ENCODE data around the gene TMEM154. TPM values are rescaled to one million over a fixed set of nuclear protein-coding genes. Genes with fewer than 3 reads are reported as not detected.

The TMEM154 gene
- total RNA-seq, 2 experiments from 2014 or later: 20.0 to 22.2 TPM

GRCh38 chr4:152619556-152619955, 60.2 kb downstream of the TMEM154 start:
- Mint-ChIP-seq H3K36me3 (ENCODE audit: low read depth) (no peaks in the 10 kb centered on the region), H3K9me3 (ENCODE audit: insufficient read depth) (no peaks in the 10 kb centered on the region), H3K27ac (no peak overlapping the region), H3K4me1 (ENCODE audit: low read depth) (peaks cover 2% of the 10 kb centered on the region), H3K27me3 (ENCODE audit: low read depth) (peaks cover 12% of the 10 kb centered on the region), H3K4me3 (no peak overlapping the region)
- ATAC-seq (no peak), DNase-seq (no peak)
- POLR2A ChIA-PET: no interaction called here
- CTCF ChIA-PET: interaction anchor here (1.5 kb wide), 1 partner anchor 118 kb away, joined by 5 read pairs; no protein-coding TSS in a partner anchor

GRCh38 chr4:152618971-152619370, 60.8 kb downstream of the TMEM154 start:
- Mint-ChIP-seq H3K36me3 (ENCODE audit: low read depth) (no peaks in the 10 kb centered on the region), H3K27ac (no peak overlapping the region), H3K4me1 (ENCODE audit: low read depth) (peaks cover 2% of the 10 kb centered on the region), H3K9me3 (ENCODE audit: insufficient read depth) (no peaks in the 10 kb centered on the region), H3K4me3 (no peak overlapping the region), H3K27me3 (ENCODE audit: low read depth) (peaks cover 12% of the 10 kb centered on the region)
- ATAC-seq: no peak
- ChIA-PET CTCF (interaction anchor here (1.4 kb wide), 1 partner anchor 118 kb away, joined by 4 read pairs; no protein-coding TSS in a partner anchor), POLR2A (no interaction called here)
- DNase-seq: no peak

DNA sequence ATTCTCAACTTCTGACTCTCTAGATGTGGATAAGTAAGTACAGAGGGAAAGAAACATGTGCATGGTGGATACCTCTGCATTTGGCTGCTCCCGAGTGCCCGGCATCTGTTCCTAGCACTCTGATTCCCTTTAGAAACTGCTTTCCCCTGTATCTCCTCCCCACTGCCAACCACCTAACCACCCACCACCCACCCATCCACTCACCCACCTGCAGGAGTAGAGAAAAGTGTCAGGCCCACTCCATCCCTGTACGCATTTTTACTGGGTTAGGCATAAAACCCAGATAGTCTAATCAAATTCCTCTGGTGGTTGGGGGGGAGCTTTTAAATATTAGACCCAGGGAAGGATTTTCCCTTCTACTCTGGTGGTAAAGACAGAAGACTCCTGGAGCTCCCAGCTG, 63.0 kb downstream of the TMEM154 start:
- Mint-ChIP-seq H3K27me3 (ENCODE audit: low read depth) (peaks cover 18% of the 10 kb centered on the region), H3K27ac (no peak overlapping the region), H3K4me3 (no peak overlapping the region), H3K9me3 (ENCODE audit: insufficient read depth) (no peaks in the 10 kb centered on the region), H3K36me3 (ENCODE audit: low read depth) (no peaks in the 10 kb centered on the region), H3K4me1 (ENCODE audit: low read depth) (peaks cover 2% of the 10 kb centered on the region)
- ChIA-PET POLR2A (no interaction called here), CTCF (no interaction called here)
- DNase-seq: no peak
- ATAC-seq: no peak

- ChIA-PET POLR2A (no interaction called here), CTCF (no interaction called here)
- Mint-ChIP-seq H3K4me3 (no peak overlapping the region), H3K27ac (no peak overlapping the region), H3K27me3 (ENCODE audit: low read depth) (peaks cover 20% of the 10 kb centered on the region), H3K4me1 (ENCODE audit: low read depth) (peaks cover 5% of the 10 kb centered on the region), H3K36me3 (ENCODE audit: low read depth) (no peaks in the 10 kb centered on the region), H3K9me3 (ENCODE audit: insufficient read depth) (no peaks in the 10 kb centered on the region)
- DNase-seq (no peak), ATAC-seq (no peak)
Measured at GRCh38 chr4:152613841-152614721, 65.7 kb downstream of the TMEM154 start.

DNA sequence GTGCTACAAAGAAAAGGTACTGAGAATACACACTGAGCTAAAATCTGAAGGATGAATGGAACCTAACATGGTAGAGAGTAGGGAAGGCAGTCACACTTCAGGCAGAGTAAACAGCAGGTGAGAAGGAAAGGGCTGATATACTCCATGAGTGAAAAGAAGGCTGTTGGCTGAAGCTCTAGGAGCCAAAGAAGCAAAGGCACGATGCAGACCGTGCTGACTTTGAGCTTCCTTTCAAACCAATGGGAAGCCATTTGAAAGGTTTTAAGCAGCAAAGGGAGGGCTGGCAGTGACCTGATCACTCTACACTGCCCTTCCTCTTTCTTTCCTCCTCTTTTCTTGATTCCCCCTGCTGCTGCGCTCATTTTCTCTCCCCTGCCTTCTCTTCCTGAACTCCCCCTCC, 66.4 kb downstream of the TMEM154 start:
- Mint-ChIP-seq H3K4me3 (no peak overlapping the region), H3K4me1 (ENCODE audit: low read depth) (peaks cover 5% of the 10 kb centered on the region), H3K9me3 (ENCODE audit: insufficient read depth) (no peaks in the 10 kb centered on the region), H3K27ac (no peak overlapping the region), H3K36me3 (ENCODE audit: low read depth) (no peaks in the 10 kb centered on the region), H3K27me3 (ENCODE audit: low read depth) (peaks cover 20% of the 10 kb centered on the region)
- POLR2A ChIA-PET: no interaction called here
- CTCF ChIA-PET: interaction anchor here (0.7 kb wide), 1 partner anchor 18 kb away, joined by 3 read pairs; no protein-coding TSS in a partner anchor
- ATAC-seq (no peak), DNase-seq (no peak)

- H3K27ac Mint-ChIP-seq: no peak overlapping the region
- ChIA-PET POLR2A (no interaction called here), CTCF (interaction anchor here (1.0 to 1.6 kb wide), 2 partner anchors 30 to 109 kb away, joined by 3 to 6 read pairs; no protein-coding TSS in a partner anchor)
Measured at GRCh38 chr4:152610131-152610530, 69.7 kb downstream of the TMEM154 start.

GRCh38 chr4:152609481-152609880, 70.3 kb downstream of the TMEM154 start:
- Mint-ChIP-seq H3K4me3 (no peak overlapping the region), H3K4me1 (ENCODE audit: low read depth) (peaks cover 3% of the 10 kb centered on the region), H3K36me3 (ENCODE audit: low read depth) (no peaks in the 10 kb centered on the region), H3K9me3 (ENCODE audit: insufficient read depth) (no peaks in the 10 kb centered on the region), H3K27me3 (ENCODE audit: low read depth) (peaks cover 13% of the 10 kb centered on the region), H3K27ac (no peak overlapping the region)
- ChIA-PET CTCF (interaction anchor here (0.9 kb wide), 1 partner anchor 71 kb away, joined by 3 read pairs; no protein-coding TSS in a partner anchor), POLR2A (no interaction called here)
- DNase-seq (no peak), ATAC-seq (no peak)

More at GRCh38 chr4:152610131-152610530, 69.7 kb downstream of the TMEM154 start:
- ATAC-seq (no peak), DNase-seq (no peak)
- H3K27me3 Mint-ChIP-seq (ENCODE audit: low read depth): peaks cover 17% of the 10 kb centered on the region
- H3K4me1 Mint-ChIP-seq (ENCODE audit: low read depth): peaks cover 3% of the 10 kb centered on the region
- H3K4me3 Mint-ChIP-seq: no peak overlapping the region
- H3K36me3 Mint-ChIP-seq (ENCODE audit: low read depth): no peaks in the 10 kb centered on the region
- H3K9me3 Mint-ChIP-seq (ENCODE audit: insufficient read depth): no peaks in the 10 kb centered on the region

DNA sequence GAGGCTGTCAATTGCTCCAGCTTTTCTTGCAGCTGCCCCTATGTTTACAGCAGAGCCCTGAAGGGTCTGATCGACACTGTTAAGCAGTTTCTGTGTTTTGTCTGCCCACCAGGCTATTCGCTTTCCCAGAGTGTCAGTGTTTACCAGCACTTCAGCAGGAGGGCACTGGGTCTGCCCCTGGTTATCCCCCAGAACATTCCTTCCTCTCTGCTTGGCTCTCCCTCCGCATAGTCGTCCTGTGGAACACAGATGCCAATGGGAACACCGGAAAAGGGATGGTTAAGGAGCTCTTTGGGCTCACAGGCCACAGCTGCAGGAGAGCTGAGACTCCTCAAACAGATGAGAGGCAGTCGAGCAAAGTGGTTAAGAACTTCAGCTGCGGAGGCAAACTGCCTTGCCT, 72.6 kb downstream of the TMEM154 start:
- ChIA-PET CTCF (no interaction called here), POLR2A (no interaction called here)
- Mint-ChIP-seq H3K27ac (no peak overlapping the region), H3K9me3 (ENCODE audit: insufficient read depth) (no peaks in the 10 kb centered on the region), H3K4me1 (ENCODE audit: low read depth) (peaks cover 3% of the 10 kb centered on the region), H3K27me3 (ENCODE audit: low read depth) (peaks cover 9% of the 10 kb centered on the region), H3K36me3 (ENCODE audit: low read depth) (no peaks in the 10 kb centered on the region), H3K4me3 (no peak overlapping the region)
- ATAC-seq (no peak), DNase-seq (no peak)

- Mint-ChIP-seq H3K27ac (no peak overlapping the region), H3K4me1 (ENCODE audit: low read depth) (peaks cover 3% of the 10 kb centered on the region), H3K9me3 (ENCODE audit: insufficient read depth) (no peaks in the 10 kb centered on the region), H3K27me3 (ENCODE audit: low read depth) (peaks cover 13% of the 10 kb centered on the region), H3K36me3 (ENCODE audit: low read depth) (no peaks in the 10 kb centered on the region), H3K4me3 (no peak overlapping the region)
- ChIA-PET POLR2A (interaction anchor here (0.7 kb wide), 1 partner anchor 1088 kb away, joined by 6 read pairs; no protein-coding TSS in a partner anchor), CTCF (no interaction called here)
- ATAC-seq: no peak
- no peak for DNase-seq
Measured at GRCh38 chr4:152606753-152607152, 73.0 kb downstream of the TMEM154 start.

GRCh38 chr4:152605641-152606335, 74.0 kb downstream of the TMEM154 start:
- ATAC-seq (no peak), DNase-seq (no peak)
- CTCF ChIA-PET: interaction anchor here (1.2 kb wide), 1 partner anchor 197 kb away, joined by 4 read pairs; no protein-coding TSS in a partner anchor
- no peak overlapping the region for H3K4me3 Mint-ChIP-seq
- POLR2A ChIA-PET: interaction anchor here (0.7 kb wide), 1 partner anchor 1089 kb away, joined by 6 read pairs; no protein-coding TSS in a partner anchor
- no peak overlapping the region for H3K27ac Mint-ChIP-seq
- peaks cover 2% of the 10 kb centered on the region for H3K4me1 Mint-ChIP-seq (ENCODE audit: low read depth)
- H3K36me3 Mint-ChIP-seq (ENCODE audit: low read depth): no peaks in the 10 kb centered on the region
- no peaks in the 10 kb centered on the region for H3K9me3 Mint-ChIP-seq (ENCODE audit: insufficient read depth)
- peaks cover 11% of the 10 kb centered on the region for H3K27me3 Mint-ChIP-seq (ENCODE audit: low read depth)

DNA sequence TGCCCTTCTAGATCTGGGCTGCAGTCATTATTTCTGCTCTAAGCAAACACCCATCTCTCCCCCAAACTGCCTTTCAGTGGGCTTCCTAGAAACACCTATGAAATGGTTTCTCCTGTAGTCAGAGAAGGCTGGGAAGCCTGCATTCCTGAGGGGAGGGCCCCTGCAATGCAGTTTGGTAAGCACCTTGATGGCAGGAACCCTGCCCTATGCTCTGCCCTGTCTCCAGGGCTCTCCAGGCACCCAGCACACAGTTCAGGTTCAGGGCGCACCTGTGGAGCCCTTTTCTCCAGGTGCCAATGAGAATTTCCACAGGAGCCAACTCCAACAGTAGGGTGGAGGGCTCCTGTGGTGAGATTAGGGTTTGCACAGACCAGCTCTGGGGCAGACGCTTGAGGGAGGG, 74.8 kb downstream of the TMEM154 start:
- no peaks in the 10 kb centered on the region for H3K9me3 Mint-ChIP-seq (ENCODE audit: insufficient read depth)
- H3K4me3 Mint-ChIP-seq: no peak overlapping the region
- H3K36me3 Mint-ChIP-seq (ENCODE audit: low read depth): no peaks in the 10 kb centered on the region
- no peaks in the 10 kb centered on the region for H3K4me1 Mint-ChIP-seq (ENCODE audit: low read depth)
- H3K27me3 Mint-ChIP-seq (ENCODE audit: low read depth): peaks cover 11% of the 10 kb centered on the region
- ChIA-PET CTCF (interaction anchor here (1.2 kb wide), 1 partner anchor 197 kb away, joined by 4 read pairs; no protein-coding TSS in a partner anchor), POLR2A (no interaction called here)
- ATAC-seq: no peak
- DNase-seq: no peak
- no peak overlapping the region for H3K27ac Mint-ChIP-seq

- no peak for ATAC-seq
- no peak overlapping the region for H3K27ac Mint-ChIP-seq
- CTCF ChIA-PET: no interaction called here
Measured at GRCh38 chr4:152601156-152601555, 78.6 kb downstream of the TMEM154 start.

More at GRCh38 chr4:152601156-152601555, 78.6 kb downstream of the TMEM154 start:
- peaks cover 10% of the 10 kb centered on the region for H3K27me3 Mint-ChIP-seq (ENCODE audit: low read depth)
- H3K4me3 Mint-ChIP-seq: no peak overlapping the region
- H3K4me1 Mint-ChIP-seq (ENCODE audit: low read depth): no peaks in the 10 kb centered on the region
- POLR2A ChIA-PET: interaction anchor here (0.8 kb wide), 1 partner anchor 38 kb away, joined by 5 read pairs; no protein-coding TSS in a partner anchor
- no peaks in the 10 kb centered on the region for H3K36me3 Mint-ChIP-seq (ENCODE audit: low read depth)
- no peak for DNase-seq
- no peaks in the 10 kb centered on the region for H3K9me3 Mint-ChIP-seq (ENCODE audit: insufficient read depth)
